K562 (cell line): ENCODE results near the gene PRSS12. TPM values are rescaled to one million over a fixed set of nuclear protein-coding genes. Genes with fewer than 3 reads are reported as not detected.

Experiments
- FIP1L1 ChIP-seq: fragments of 200-400 bp; formaldehyde crosslinking; IDR thresholded peaks from 2 replicates; pipeline ENCODE4 v1.6.1; 2018; ENCODE audit warnings: mild to moderate bottlenecking, low read depth, low read length; ENCODE audit not compliant: poor library complexity, severe bottlenecking
- HNRNPK ChIP-seq: fragments of 200-400 bp; formaldehyde crosslinking; IDR thresholded peaks from one replicate; pipeline ENCODE4 v1.6.1; 2018; ENCODE audit warnings: mild to moderate bottlenecking, low read depth, low read length; ENCODE audit not compliant: poor library complexity, severe bottlenecking
- MECOM ChIP-seq: fragments of 250-450 bp; sonication (Bioruptor Pico); IDR thresholded peaks from 2 replicates; pipeline ENCODE4 v1.8.0; 2022; ENCODE audit warnings: inconsistent platforms
- PHB2 ChIP-seq: fragments of 450-650 bp; IDR thresholded peaks from 2 replicates; pipeline ENCODE4 v1.6.1; 2017; ENCODE audit warnings: low read depth
- SP2 ChIP-seq: IDR thresholded peaks from 2 replicates; pipeline ENCODE4 v1.6.1; 2011; ENCODE audit warnings: mild to moderate bottlenecking, low read depth, low read length, moderate library complexity; ENCODE audit not compliant: poor library complexity, severe bottlenecking; ENCODE audit errors: extremely low read depth
- TEAD1 ChIP-seq, 2 experiments: fragments of 450-650 bp in 1 of 2; sonication (generic) in 1 of 2; formaldehyde crosslinking; IDR thresholded peaks; 2 replicates each; pipeline versions ENCODE4 v1.4.0 to v1.8.0; 2020 to 2022; ENCODE audit warnings: mild to moderate bottlenecking in 2 of 2, missing genetic modification reagents in 1 of 2
- polyA plus RNA-seq, 8 experiments: library from polyadenylated mRNA; depleted of rRNA in 4 of 8; stranded (reverse) in 5 of 8; unstranded in 3 of 8; fragments of >200 nt; fragmentation: Nextera tagmentation in 2 of 8; fragmentation: Illumina TruSeq in 1 of 8; extraction: Ambion mirVana in 2 of 8; extraction: Trizol in 1 of 8; gene quantifications; 2 replicates each; pipeline versions ENCODE4 v1.2.1 to v1.2.3, GENCODE V29; 2011 to 2014; ENCODE audit warnings: inconsistent platforms in 1 of 8, missing spikeins in 1 of 8
- total RNA-seq, 7 experiments: library from RNA; depleted of rRNA in 6 of 7; stranded (reverse); fragments of >200 nt in 6 of 7; fragmentation: Illumina TruSeq in 2 of 7; extraction: Trizol in 2 of 7; gene quantifications; 2 replicates each; pipeline versions ENCODE4 v1.2.1 to v1.2.3, GENCODE V29; 2011 to 2021; ENCODE audit warnings: low replicate concordance in 1 of 7
- TF ChIP-seq, protein P1 (sequence below): fragments of 450-650 bp; formaldehyde crosslinking; conservative IDR thresholded peaks from 2 replicates; pipeline ENCODE4 v1.4.0; 2022; ENCODE audit warnings: mild to moderate bottlenecking, missing genetic modification characterization
- TF ChIP-seq, protein P2 (sequence below), 2 experiments: fragments of 450-650 bp; conservative IDR thresholded peaks; 2 replicates each; pipeline ENCODE4 v1.6.1; 2017; ENCODE audit warnings: mild to moderate bottlenecking in 2 of 2, moderate library complexity in 2 of 2

The PRSS12 gene
- total and polyA plus RNA-seq, 9 of the 15 experiments (the other 6 are each of a cell fraction or from before 2014, with no cell fraction given): 0.06 to 0.11 (median 0.09) TPM; not detected in 6

DNA sequence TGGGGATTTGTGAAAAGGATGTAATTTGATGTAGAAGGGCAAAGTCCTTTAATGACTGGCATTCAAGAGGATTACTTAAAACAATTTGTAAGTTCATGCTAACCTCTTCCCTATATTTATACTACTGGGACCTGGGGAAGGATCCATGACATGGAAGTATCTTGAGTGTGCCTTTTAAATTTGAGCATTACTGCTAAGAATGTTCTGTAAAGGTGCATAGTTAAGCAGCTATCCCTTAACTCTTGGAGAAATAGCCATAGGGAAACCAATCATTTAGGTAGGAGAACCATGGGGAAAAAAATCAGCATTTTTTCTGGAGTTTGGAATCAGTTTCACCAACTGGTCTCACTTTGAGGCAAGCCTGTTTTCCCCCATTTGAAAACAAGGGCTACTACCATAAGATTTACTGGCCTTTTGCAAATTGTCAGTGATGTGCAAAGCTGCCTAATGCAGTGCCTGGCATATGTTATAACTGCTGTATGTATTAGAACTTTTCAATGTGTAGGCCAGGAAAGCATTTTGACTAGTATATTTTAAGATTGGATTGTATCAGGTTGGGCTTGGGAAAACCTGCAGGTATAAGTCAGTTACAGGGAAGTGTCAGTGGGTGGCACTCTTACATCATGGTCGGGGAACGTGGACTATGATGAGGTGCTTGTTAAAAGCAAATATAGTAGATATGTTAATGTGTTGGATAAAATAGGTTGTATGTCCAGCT, 72.1 kb downstream of the PRSS12 start (continued):
- TF ChIP-seq MECOM (CRISPR knock-in tag) (no peak), TEAD1 (CRISPR knock-in tag; IDR thresholded peaks at IDR 0.05) (no peak), HNRNPK (no peak), PHB2 (no peak), FIP1L1 (no peak), SP2 (no peak)
- TF ChIP-seq, protein P1, sequence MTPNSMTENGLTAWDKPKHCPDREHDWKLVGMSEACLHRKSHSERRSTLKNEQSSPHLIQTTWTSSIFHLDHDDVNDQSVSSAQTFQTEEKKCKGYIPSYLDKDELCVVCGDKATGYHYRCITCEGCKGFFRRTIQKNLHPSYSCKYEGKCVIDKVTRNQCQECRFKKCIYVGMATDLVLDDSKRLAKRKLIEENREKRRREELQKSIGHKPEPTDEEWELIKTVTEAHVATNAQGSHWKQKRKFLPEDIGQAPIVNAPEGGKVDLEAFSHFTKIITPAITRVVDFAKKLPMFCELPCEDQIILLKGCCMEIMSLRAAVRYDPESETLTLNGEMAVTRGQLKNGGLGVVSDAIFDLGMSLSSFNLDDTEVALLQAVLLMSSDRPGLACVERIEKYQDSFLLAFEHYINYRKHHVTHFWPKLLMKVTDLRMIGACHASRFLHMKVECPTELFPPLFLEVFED (CRISPR knock-in tag): peak; percentile 58; the same call in 1 of the 2 replicates
- TF ChIP-seq, protein P2, sequence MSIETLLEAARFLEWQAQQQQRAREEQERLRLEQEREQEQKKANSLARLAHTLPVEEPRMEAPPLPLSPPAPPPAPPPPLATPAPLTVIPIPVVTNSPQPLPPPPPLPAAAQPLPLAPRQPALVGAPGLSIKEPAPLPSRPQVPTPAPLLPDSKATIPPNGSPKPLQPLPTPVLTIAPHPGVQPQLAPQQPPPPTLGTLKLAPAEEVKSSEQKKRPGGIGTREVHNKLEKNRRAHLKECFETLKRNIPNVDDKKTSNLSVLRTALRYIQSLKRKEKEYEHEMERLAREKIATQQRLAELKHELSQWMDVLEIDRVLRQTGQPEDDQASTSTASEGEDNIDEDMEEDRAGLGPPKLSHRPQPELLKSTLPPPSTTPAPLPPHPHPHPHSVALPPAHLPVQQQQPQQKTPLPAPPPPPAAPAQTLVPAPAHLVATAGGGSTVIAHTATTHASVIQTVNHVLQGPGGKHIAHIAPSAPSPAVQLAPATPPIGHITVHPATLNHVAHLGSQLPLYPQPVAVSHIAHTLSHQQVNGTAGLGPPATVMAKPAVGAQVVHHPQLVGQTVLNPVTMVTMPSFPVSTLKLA (conservative IDR thresholded peaks at IDR 0.05): 0 out of 4 replicates have a peak, but pooled peaks of 1 of the 2 experiments have one; percentile 18
